ENCODE measurements around the gene PRG2. TPM values are rescaled to one million over a fixed set of nuclear protein-coding genes. Genes with fewer than 3 reads are reported as not detected.

Gene PRG2
- total and polyA plus RNA-seq, 2 of the 13 experiments (the other 11 are each of a cell fraction or from before 2014, with no cell fraction given) = not detected

- CTCF ChIA-PET (ENCODE audit: low intra/inter-chr PET ratio, low total read pairs) = no interaction called here
- peaks cover 0 to 6% of the 10 kb centered on the region in 2 experiments; a peak in 2 of 5 replicates for H3K27me3 ChIP-seq (ENCODE audit: control insufficient read depth in 1 of 2, insufficient read depth in 2 of 2, low read length in 2 of 2)
- POLR2A ChIA-PET = no interaction called here
- no TSS peak for BruUV-seq (replicated peaks)
- WGBS (ENCODE audit: low lambda C conversion rate) = 40% methylated on average over 3 of the region's 3 CpGs
- no peak overlapping the region for H3K27ac ChIP-seq (ENCODE audit: extremely low read length, insufficient read depth, low read length)
- H3K79me2 ChIP-seq (ENCODE audit: insufficient read depth, low read length) = no peaks in the 10 kb centered on the region
- DNase-seq (ENCODE audit: low spot score) (no peak), FAIRE-seq (no peak), ATAC-seq (no peak)
- TF ChIP-seq ZNF564 (CRISPR knock-in tag; IDR thresholded peaks at IDR 0.05) (no peak), ZNF331 (CRISPR knock-in tag; IDR thresholded peaks at IDR 0.05) (no peak)
- no peaks in the 10 kb centered on the region for H3K4me1 ChIP-seq (ENCODE audit: insufficient read depth, low read length)
- in situ Hi-C loops (cut with HindIII; ENCODE audit: extremely low pct_ligation_motif_present, low pct_unique_long_range_greater_than_20kb) = no loop called here
- H3K4me3 ChIP-seq (replicated peaks in 1 of 3; ENCODE audit: insufficient read depth in 1 of 3, low read depth in 2 of 3, low read length in 3 of 3) = no peak overlapping the region
- no peaks in the 10 kb centered on the region for H3K36me3 ChIP-seq (replicated peaks in 1 of 2; ENCODE audit: control insufficient read depth in 1 of 2, insufficient read depth in 2 of 2, low read length in 2 of 2)
- no peaks in the 10 kb centered on the region for H4K20me1 ChIP-seq (ENCODE audit: insufficient read depth, low read length)
- intact Hi-C loops (cut with micrococcal nuclease; ENCODE audit: unreplicated experiment) = no loop called here
- H3K4me2 ChIP-seq (ENCODE audit: low read depth, low read length) = no peak overlapping the region
- H2AFZ ChIP-seq (ENCODE audit: low read length) = no peak overlapping the region
- no peak overlapping the region for H3K9ac ChIP-seq (ENCODE audit: insufficient read depth, low read depth, low read length)
- H3K9me3 ChIP-seq (ENCODE audit: low read length) = no peaks in the 10 kb centered on the region
These were observed 26.0 kb upstream of the PRG2 start for GRCh38 chr11:57416436-57416835.

- intact Hi-C loops (cut with micrococcal nuclease; ENCODE audit: unreplicated experiment) (no loop called here), in situ Hi-C loops (cut with HindIII; ENCODE audit: extremely low pct_ligation_motif_present, low pct_unique_long_range_greater_than_20kb) (no loop called here)
- H3K27ac ChIP-seq (ENCODE audit: extremely low read length, insufficient read depth, low read length) = no peak overlapping the region
- no peak overlapping the region for H2AFZ ChIP-seq (ENCODE audit: low read length)
- BruUV-seq (replicated peaks) = no TSS peak
- WGBS (ENCODE audit: low lambda C conversion rate) = 54% methylated on average over 10 of the region's 11 CpGs
- H3K4me3 ChIP-seq (replicated peaks in 1 of 3; ENCODE audit: insufficient read depth in 1 of 3, low read depth in 2 of 3, low read length in 3 of 3) = no peak overlapping the region
- H3K4me1 ChIP-seq (ENCODE audit: insufficient read depth, low read length) = no peaks in the 10 kb centered on the region
- DNase-seq (ENCODE audit: low spot score) = no peak
- H3K4me2 ChIP-seq (ENCODE audit: low read depth, low read length) = no peak overlapping the region
- ChIA-PET POLR2A (no interaction called here), CTCF (ENCODE audit: low intra/inter-chr PET ratio, low total read pairs) (no interaction called here)
- no peak overlapping the region for H3K9ac ChIP-seq (ENCODE audit: insufficient read depth, low read depth, low read length)
- no peaks in the 10 kb centered on the region for H4K20me1 ChIP-seq (ENCODE audit: insufficient read depth, low read length)
- peaks cover 0 to 6% of the 10 kb centered on the region in 2 experiments; a peak in 2 of 5 replicates for H3K27me3 ChIP-seq (ENCODE audit: control insufficient read depth in 1 of 2, insufficient read depth in 2 of 2, low read length in 2 of 2)
- FAIRE-seq = no peak
- no peak for ATAC-seq
- no peaks in the 10 kb centered on the region for H3K9me3 ChIP-seq (ENCODE audit: low read length)
- H3K36me3 ChIP-seq (replicated peaks in 1 of 2; ENCODE audit: control insufficient read depth in 1 of 2, insufficient read depth in 2 of 2, low read length in 2 of 2) = no peaks in the 10 kb centered on the region
- H3K79me2 ChIP-seq (ENCODE audit: insufficient read depth, low read length) = no peaks in the 10 kb centered on the region
- no peak for TF ChIP-seq SATB2 (CRISPR knock-in tag; IDR thresholded peaks at IDR 0.05)
- no peak for TF ChIP-seq ISL2 (CRISPR knock-in tag; IDR thresholded peaks at IDR 0.05)
- no peak for TF ChIP-seq ARID4A (CRISPR knock-in tag; IDR thresholded peaks at IDR 0.05; ENCODE audit: borderline replicate concordance)
- no peak for TF ChIP-seq ZNF460 (CRISPR knock-in tag; IDR thresholded peaks at IDR 0.05; ENCODE audit: borderline replicate concordance)
- no peak for TF ChIP-seq HOXA5 (CRISPR knock-in tag; IDR thresholded peaks at IDR 0.05)
- no peak for TF ChIP-seq GPBP1L1 (CRISPR knock-in tag; IDR thresholded peaks at IDR 0.05)
- TF ChIP-seq ZBTB34 (CRISPR knock-in tag; IDR thresholded peaks at IDR 0.05) = no peak
- TF ChIP-seq BHLHE40 (IDR thresholded peaks at IDR 0.05; ENCODE audit: low read length) = no peak
- no peak for TF ChIP-seq DMAP1 (CRISPR knock-in tag; IDR thresholded peaks at IDR 0.05)
- TF ChIP-seq MTA1 (CRISPR knock-in tag; IDR thresholded peaks at IDR 0.05; ENCODE audit: borderline replicate concordance) = no peak
- no peak for TF ChIP-seq ZNF230 (CRISPR knock-in tag; IDR thresholded peaks at IDR 0.05)
These were observed 24.3 kb upstream of the PRG2 start for GRCh38 chr11:57414612-57415212.
